ENCODE results near the gene SLC22A1. TPM values are rescaled to one million over a fixed set of nuclear protein-coding genes. Genes with fewer than 3 reads are reported as not detected.

SLC22A1 gene
- total RNA-seq, 1 donor from 2014 or later, result 3.2 TPM

GRCh38 chr6:160180706-160181105 is 59.1 kb downstream of the SLC22A1 start:
- no peak overlapping the region for H3K4me3 Mint-ChIP-seq (ENCODE audit: unreplicated experiment)
- no peaks in the 10 kb centered on the region for H3K27me3 ChIP-seq (ENCODE audit: insufficient read depth, low read length)
- H3K4me1 Mint-ChIP-seq (ENCODE audit: low read depth, unreplicated experiment), result no peaks in the 10 kb centered on the region
- H4K20me1 ChIP-seq (ENCODE audit: insufficient read depth, low read length), result no peaks in the 10 kb centered on the region
- H3K9ac ChIP-seq (ENCODE audit: low read length), result no peak overlapping the region
- FAIRE-seq (no peak), DNase-seq (ENCODE audit: low read depth) (no peak)
- no peak overlapping the region for H3K4me2 ChIP-seq (ENCODE audit: low read length)
- no peak overlapping the region for H3K27ac ChIP-seq (ENCODE audit: low read depth, low read length)
- H3K4me3 ChIP-seq (ENCODE audit: insufficient read depth, low read depth, low read length), result no peak overlapping the region
- H3K36me3 ChIP-seq (ENCODE audit: insufficient read depth, low read length), result no peaks in the 10 kb centered on the region
- no peaks in the 10 kb centered on the region for H3K9me3 Mint-ChIP-seq (ENCODE audit: unreplicated experiment)
- no peaks in the 10 kb centered on the region for H3K27me3 Mint-ChIP-seq (ENCODE audit: low read depth, unreplicated experiment)
- no peaks in the 10 kb centered on the region for H3K9me3 ChIP-seq (ENCODE audit: insufficient read depth, low read depth, low read length)
- H2AFZ ChIP-seq (ENCODE audit: low read depth, low read length), result no peak overlapping the region
- H3K36me3 Mint-ChIP-seq (ENCODE audit: low read depth, unreplicated experiment), result no peaks in the 10 kb centered on the region
- no peak for TF ChIP-seq EZH2 (IDR thresholded peaks at IDR 0.05; ENCODE audit: insufficient read depth, low read length)
- no peak for TF ChIP-seq CTCF (IDR thresholded peaks at IDR 0.05; ENCODE audit: insufficient read depth, low read depth, low read length)
- no peaks in the 10 kb centered on the region for H3K79me2 ChIP-seq (ENCODE audit: insufficient read depth, low read length)
- H3K4me1 ChIP-seq (ENCODE audit: insufficient read depth, low read length), result no peaks in the 10 kb centered on the region
- H3K27ac Mint-ChIP-seq (ENCODE audit: unreplicated experiment), result no peak overlapping the region

- H4K20me1 ChIP-seq (ENCODE audit: insufficient read depth, low read length), result no peaks in the 10 kb centered on the region
- H3K4me1 ChIP-seq (ENCODE audit: insufficient read depth, low read length), result no peaks in the 10 kb centered on the region
- DNase-seq (ENCODE audit: low read depth) (peak; percentile 26), FAIRE-seq (no peak)
- no peaks in the 10 kb centered on the region for H3K27me3 Mint-ChIP-seq (ENCODE audit: low read depth, unreplicated experiment)
- no peak overlapping the region for H3K4me3 Mint-ChIP-seq (ENCODE audit: unreplicated experiment)
- H3K4me3 ChIP-seq (ENCODE audit: insufficient read depth, low read depth, low read length), result no peak overlapping the region
- no peaks in the 10 kb centered on the region for H3K9me3 ChIP-seq (ENCODE audit: insufficient read depth, low read depth, low read length)
- H3K27me3 ChIP-seq (ENCODE audit: insufficient read depth, low read length), result no peaks in the 10 kb centered on the region
- no peak overlapping the region for H3K27ac Mint-ChIP-seq (ENCODE audit: unreplicated experiment)
- no peaks in the 10 kb centered on the region for H3K4me1 Mint-ChIP-seq (ENCODE audit: low read depth, unreplicated experiment)
- H3K79me2 ChIP-seq (ENCODE audit: insufficient read depth, low read length), result no peaks in the 10 kb centered on the region
- H2AFZ ChIP-seq (ENCODE audit: low read depth, low read length), result no peak overlapping the region
- TF ChIP-seq CTCF (IDR thresholded peaks at IDR 0.05; ENCODE audit: insufficient read depth, low read depth, low read length), result no peak
- no peak for TF ChIP-seq EZH2 (IDR thresholded peaks at IDR 0.05; ENCODE audit: insufficient read depth, low read length)
- H3K9ac ChIP-seq (ENCODE audit: low read length), result no peak overlapping the region
- H3K4me2 ChIP-seq (ENCODE audit: low read length), result no peak overlapping the region
- no peaks in the 10 kb centered on the region for H3K36me3 Mint-ChIP-seq (ENCODE audit: low read depth, unreplicated experiment)
- H3K9me3 Mint-ChIP-seq (ENCODE audit: unreplicated experiment), result peaks cover 5% of the 10 kb centered on the region
- no peak overlapping the region for H3K27ac ChIP-seq (ENCODE audit: low read depth, low read length)
- H3K36me3 ChIP-seq (ENCODE audit: insufficient read depth, low read length), result no peaks in the 10 kb centered on the region
Measured at GRCh38 chr6:160188773-160189172, 67.2 kb downstream of the SLC22A1 start.

GRCh38 chr6:160190081-160190480 is 68.5 kb downstream of the SLC22A1 start:
- Histone ChIP-seq H3K36me3 (ENCODE audit: insufficient read depth, low read length) (no peaks in the 10 kb centered on the region), H3K9ac (ENCODE audit: low read length) (no peak overlapping the region), H3K79me2 (ENCODE audit: insufficient read depth, low read length) (no peaks in the 10 kb centered on the region), H3K4me2 (ENCODE audit: low read length) (no peak overlapping the region), H3K4me3 (ENCODE audit: insufficient read depth, low read depth, low read length) (no peak overlapping the region), H3K27me3 (ENCODE audit: insufficient read depth, low read length) (no peaks in the 10 kb centered on the region), H3K27ac (ENCODE audit: low read depth, low read length) (no peak overlapping the region), H3K9me3 (ENCODE audit: insufficient read depth, low read depth, low read length) (no peaks in the 10 kb centered on the region), H3K4me1 (ENCODE audit: insufficient read depth, low read length) (no peaks in the 10 kb centered on the region), H4K20me1 (ENCODE audit: insufficient read depth, low read length) (no peaks in the 10 kb centered on the region), H2AFZ (ENCODE audit: low read depth, low read length) (no peak overlapping the region)
- no peaks in the 10 kb centered on the region for H3K27me3 Mint-ChIP-seq (ENCODE audit: low read depth, unreplicated experiment)
- H3K36me3 Mint-ChIP-seq (ENCODE audit: low read depth, unreplicated experiment), result no peaks in the 10 kb centered on the region
- H3K4me1 Mint-ChIP-seq (ENCODE audit: low read depth, unreplicated experiment), result no peaks in the 10 kb centered on the region
- FAIRE-seq (no peak), DNase-seq (ENCODE audit: low read depth) (no peak)
- H3K27ac Mint-ChIP-seq (ENCODE audit: unreplicated experiment), result no peak overlapping the region
- H3K4me3 Mint-ChIP-seq (ENCODE audit: unreplicated experiment), result no peak overlapping the region
- H3K9me3 Mint-ChIP-seq (ENCODE audit: unreplicated experiment), result peaks cover 10% of the 10 kb centered on the region
- no peak for TF ChIP-seq CTCF (IDR thresholded peaks at IDR 0.05; ENCODE audit: insufficient read depth, low read depth, low read length)
- no peak for TF ChIP-seq EZH2 (IDR thresholded peaks at IDR 0.05; ENCODE audit: insufficient read depth, low read length)

All from astrocyte (in vitro differentiated cells and primary cell).